HepG2 (cell line): ENCODE data around the gene ABHD10. TPM values are rescaled to one million over a fixed set of nuclear protein-coding genes. Genes with fewer than 3 reads are reported as not detected.

ENCODE experiments used
- ATAC-seq: fragments of 200-7000 bp; cut with Tn5 transposase; 3 replicates; pipeline ENCODE4 v1.9.1; 2020; ENCODE audit warnings: mild to moderate bottlenecking, moderate library complexity
- BruUV-seq: library from RNA; stranded (reverse); fragments of 400-500 nt; replicated peaks from 2 replicates; lab custom pipeline; 2021; lab: Mats Ljungman, UMichigan
- CTCF ChIA-PET: fragments of 300-600 bp; formaldehyde crosslinking; extraction: SDS; loops from one replicate; lab custom pipeline; 2021; ENCODE audit warnings: low total read pairs, inconsistent platforms, low intra/inter-chr PET ratio; lab: Yijun Ruan, JAX
- POLR2A ChIA-PET: fragments of 350-600 bp; sonication (Branson Sonifier 250); formaldehyde crosslinking; loops from one replicate; lab custom pipeline; 2020; ENCODE audit warnings: antibody characterized with exemption, inconsistent platforms; lab: Yijun Ruan, JAX
- DNase-seq: peaks from one replicate; pipeline ENCODE4 v3.0.0-alpha.2; 2015; ENCODE audit warnings: low spot score
- FAIRE-seq: peaks from 3 replicates; lab custom pipeline; 2011; peaks lifted over from hg19 to GRCh38; lab: Jason Lieb, UNC
- H2AFZ ChIP-seq: one replicate; pipeline ENCODE4 v1.6.1; 2011; ENCODE audit warnings: low read length, inconsistent platforms
- H3K27ac ChIP-seq: fragments of 300-600 bp; 3 replicates; pipeline ENCODE4 v1.8.0; 2011; ENCODE audit warnings: mixed run types, mild to moderate bottlenecking, mixed read lengths, low read length, inconsistent platforms; ENCODE audit not compliant: insufficient read depth; ENCODE audit errors: extremely low read length
- H3K27me3 ChIP-seq, 2 experiments: fragments of 200-600 bp in 1 of 2; 2 replicates in 1 of 2; 3 replicates in 1 of 2; pipeline versions ENCODE4 v1.6.0 to v1.8.0; 2011; ENCODE audit warnings: low read length in 2 of 2, mild to moderate bottlenecking in 2 of 2, moderate library complexity in 2 of 2, inconsistent platforms in 1 of 2; ENCODE audit not compliant: insufficient read depth in 2 of 2, control insufficient read depth in 1 of 2
- H3K36me3 ChIP-seq, 2 experiments: fragments of 200-600 bp in 1 of 2; replicated peaks in 1 of 2; 2 replicates in 1 of 2; 3 replicates in 1 of 2; pipeline versions ENCODE4 v1.5.1 to v1.8.0; 2011; ENCODE audit warnings: low read length in 2 of 2, inconsistent platforms in 1 of 2; ENCODE audit not compliant: insufficient read depth in 2 of 2, control insufficient read depth in 1 of 2
- H3K4me1 ChIP-seq: 2 replicates; pipeline ENCODE4 v1.5.1; 2012; ENCODE audit warnings: low read length, inconsistent platforms; ENCODE audit not compliant: insufficient read depth
- H3K4me2 ChIP-seq: 2 replicates; pipeline ENCODE4 v1.6.0; 2011; ENCODE audit warnings: low read depth, low read length, inconsistent platforms
- H3K4me3 ChIP-seq, 3 experiments: fragments of 200-600 bp in 1 of 3; sonication (generic), shearing (Covaris generic) in 1 of 3; replicated peaks in 1 of 3; 2 replicates each; pipeline ENCODE4 v1.5.1; 2011 to 2016; ENCODE audit warnings: low read length in 3 of 3, inconsistent platforms in 2 of 3, low read depth in 2 of 3, mild to moderate bottlenecking in 2 of 3, control low read depth in 1 of 3, mixed read lengths in 1 of 3; ENCODE audit not compliant: insufficient read depth in 1 of 3
- H3K79me2 ChIP-seq: one replicate; pipeline ENCODE4 v1.6.1; 2011; ENCODE audit warnings: low read length, inconsistent platforms; ENCODE audit not compliant: insufficient read depth
- H3K9ac ChIP-seq: 2 replicates; pipeline ENCODE4 v1.6.0; 2011; ENCODE audit warnings: mild to moderate bottlenecking, low read depth, low read length, inconsistent platforms; ENCODE audit not compliant: insufficient read depth
- H3K9me3 ChIP-seq: 2 replicates; pipeline ENCODE4 v1.5.1; 2012; ENCODE audit warnings: mild to moderate bottlenecking, low read length
- H4K20me1 ChIP-seq: 2 replicates; pipeline ENCODE4 v1.6.0; 2011; ENCODE audit warnings: inconsistent platforms, mild to moderate bottlenecking, low read length, moderate library complexity; ENCODE audit not compliant: insufficient read depth
- AGO2 ChIP-seq: fragments of 200-400 bp; formaldehyde crosslinking; optimal IDR thresholded peaks from 2 replicates; pipeline ENCODE3; 2017; ENCODE audit warnings: mild to moderate bottlenecking, low read depth, low read length, moderate library complexity
- ELF3 ChIP-seq: IDR thresholded peaks from 2 replicates; pipeline ENCODE4 v1.6.1; 2016; ENCODE audit warnings: missing genetic modification reagents, missing compliant biosample characterization
- KAT7 ChIP-seq: IDR thresholded peaks from 2 replicates; pipeline ENCODE4 v1.6.1; 2018; ENCODE audit warnings: borderline replicate concordance, missing compliant biosample characterization
- SRSF4 ChIP-seq: fragments of 200-400 bp; formaldehyde crosslinking; IDR thresholded peaks from one replicate; pipeline ENCODE4 v1.6.1; 2018; ENCODE audit warnings: mild to moderate bottlenecking, low read depth, low read length, moderate library complexity; ENCODE audit not compliant: poor library complexity, severe bottlenecking
- ZNF12 ChIP-seq: sonication (generic); formaldehyde crosslinking; IDR thresholded peaks from 2 replicates; pipeline ENCODE4 v1.5.0; 2020; ENCODE audit warnings: missing genetic modification reagents
- ZNF382 ChIP-seq: sonication (generic); formaldehyde crosslinking; IDR thresholded peaks from 2 replicates; pipeline ENCODE4 v1.5.0; 2020; ENCODE audit warnings: missing genetic modification reagents, mild to moderate bottlenecking, borderline replicate concordance
- ZNF430 ChIP-seq: sonication (generic); formaldehyde crosslinking; IDR thresholded peaks from 2 replicates; pipeline ENCODE4 v1.9.0; 2021; ENCODE audit warnings: mild to moderate bottlenecking, missing genetic modification reagents
- ZNF441 ChIP-seq: sonication (generic); formaldehyde crosslinking; IDR thresholded peaks from 2 replicates; pipeline ENCODE4 v1.7.0; 2021; ENCODE audit warnings: missing genetic modification reagents, borderline replicate concordance
- ZNF460 ChIP-seq: sonication (generic); formaldehyde crosslinking; IDR thresholded peaks from 2 replicates; pipeline ENCODE4 v1.5.1; 2020; ENCODE audit warnings: missing genetic modification reagents, mild to moderate bottlenecking, borderline replicate concordance
- ZNF629 ChIP-seq: sonication (generic); formaldehyde crosslinking; conservative IDR thresholded peaks from 2 replicates; pipeline ENCODE4 v1.5.0; 2020; ENCODE audit warnings: missing genetic modification reagents
- ZNF772 ChIP-seq: sonication (generic); formaldehyde crosslinking; IDR thresholded peaks from 2 replicates; pipeline ENCODE4 v1.5.0; 2020; ENCODE audit warnings: mild to moderate bottlenecking, missing genetic modification reagents
- WGBS: methylation state at CpG from one replicate; pipeline ENCODE4 v1.1.6; 2017; ENCODE audit warnings: low lambda C conversion rate; 5-methylcytosine and 5-hydroxymethylcytosine counted together
- in situ Hi-C: cut with HindIII; loops from 2 replicates; pipeline ENCODE4 v1.10.0; 2017; ENCODE audit warnings: low pct_unique_long_range_greater_than_20kb; ENCODE audit not compliant: extremely low pct_ligation_motif_present
- intact Hi-C: fragments of 100-400 bp; cut with micrococcal nuclease; formaldehyde crosslinking; loops from one replicate; pipeline ENCODE4 v1.10.0; 2022; ENCODE audit not compliant: unreplicated experiment
- polyA plus RNA-seq, 8 experiments: library from polyadenylated mRNA; depleted of rRNA in 3 of 8; stranded (reverse) in 7 of 8; unstranded in 1 of 8; fragments of >200 nt; fragmentation: Illumina TruSeq in 4 of 8; extraction: Trizol in 4 of 8; gene quantifications; 2 replicates each; pipeline versions ENCODE4 v1.2.1 to v1.2.3, GENCODE V29; 2011 to 2016; ENCODE audit warnings: low read depth in 4 of 8, missing spikeins in 1 of 8, mixed read lengths in 1 of 8; ENCODE audit not compliant: insufficient read depth in 1 of 8
- total RNA-seq, 5 experiments: library from RNA; depleted of rRNA; stranded (reverse); fragments of >200 nt; fragmentation: Illumina TruSeq; extraction: Trizol; gene quantifications; 2 replicates each; pipeline ENCODE4 v1.2.3, GENCODE V29; 2016; ENCODE audit warnings: low read depth in 1 of 5
- TF ChIP-seq, protein P1 (sequence below): sonication (generic); formaldehyde crosslinking; IDR thresholded peaks from 2 replicates; pipeline ENCODE4 v1.4.0; 2020; ENCODE audit warnings: mild to moderate bottlenecking, missing genetic modification reagents
- TF ChIP-seq, protein P2 (sequence below): IDR thresholded peaks from 2 replicates; pipeline ENCODE4 v1.6.1; 2016; ENCODE audit warnings: missing biosample characterization, missing genetic modification reagents, low read depth
- TF ChIP-seq, protein P3 (sequence below): sonication (generic); formaldehyde crosslinking; IDR thresholded peaks from 2 replicates; pipeline ENCODE4 v1.4.0; 2020; ENCODE audit warnings: missing genetic modification reagents
- TF ChIP-seq, protein P4 (sequence below): sonication (generic); formaldehyde crosslinking; IDR thresholded peaks from 2 replicates; pipeline ENCODE4 v1.4.0; 2020; ENCODE audit warnings: missing genetic modification reagents

The ABHD10 gene
- total and polyA plus RNA-seq, 2 of the 13 experiments (the other 11 are each of a cell fraction or from before 2014, with no cell fraction given): 22.8 to 50.2 TPM

DNA sequence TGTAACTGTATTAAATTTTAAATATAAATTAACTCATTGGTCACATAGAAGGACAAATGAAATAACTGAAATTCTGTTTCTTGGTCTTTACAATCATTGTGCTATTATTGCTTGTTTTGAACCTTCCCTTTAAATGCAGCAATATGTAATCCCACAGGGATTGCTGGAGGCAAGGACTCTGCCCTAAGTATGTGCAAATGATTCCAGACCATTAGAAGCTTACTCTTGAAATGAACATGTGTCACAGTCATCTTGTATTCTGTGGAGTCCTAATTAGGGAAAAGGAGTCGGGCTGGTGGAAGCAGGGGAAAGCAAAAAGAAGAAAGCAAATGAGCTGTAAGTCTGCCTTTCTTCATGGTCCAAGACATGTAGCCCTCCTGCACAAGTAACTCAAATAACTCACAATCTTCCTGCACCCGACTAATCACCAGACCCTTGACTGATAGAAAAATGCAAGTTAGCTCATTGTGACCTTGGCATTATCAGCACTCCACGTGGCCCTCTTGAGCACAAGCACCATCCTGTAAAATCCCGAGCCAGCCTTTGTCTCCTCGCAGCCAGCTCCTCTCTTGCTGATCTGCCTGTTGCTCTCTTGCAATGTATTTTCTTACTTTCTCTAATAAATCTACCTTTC is 53.4 kb downstream of the ABHD10 start:
- H2AFZ ChIP-seq: no peak overlapping the region
- in situ Hi-C loops: no loop called here
- no peaks in the 10 kb centered on the region for H4K20me1 ChIP-seq
- peaks cover 3 to 4% of the 10 kb centered on the region in 2 experiments; a peak in 2 of 5 replicates for H3K27me3 ChIP-seq
- no peak overlapping the region for H3K4me2 ChIP-seq
- H3K36me3 ChIP-seq: no peaks in the 10 kb centered on the region
- no peaks in the 10 kb centered on the region for H3K4me1 ChIP-seq
- POLR2A ChIA-PET: no interaction called here
- no peak overlapping the region for H3K9ac ChIP-seq
- FAIRE-seq: no peak
- H3K4me3 ChIP-seq: no peak overlapping the region
- H3K27ac ChIP-seq: no peak overlapping the region
- H3K9me3 ChIP-seq: no peaks in the 10 kb centered on the region
- WGBS: 12% methylated on average over 5 of the region's 5 CpGs
- intact Hi-C loops: no loop called here
- ATAC-seq: no peak
- no peaks in the 10 kb centered on the region for H3K79me2 ChIP-seq
- no peak for DNase-seq
- CTCF ChIA-PET: no interaction called here
- no TSS peak for BruUV-seq
- TF ChIP-seq ZNF460 (CRISPR knock-in tag) (no peak), ZNF629 (no peak), ZNF12 (CRISPR knock-in tag) (no peak), ZNF441 (CRISPR knock-in tag) (no peak), ZNF772 (no peak), AGO2 (no peak), SRSF4 (no peak), ZNF430 (CRISPR knock-in tag) (no peak), ELF3 (CRISPR knock-in tag) (no peak), ZNF382 (no peak), KAT7 (CRISPR knock-in tag) (no peak)
- TF ChIP-seq, protein P1, sequence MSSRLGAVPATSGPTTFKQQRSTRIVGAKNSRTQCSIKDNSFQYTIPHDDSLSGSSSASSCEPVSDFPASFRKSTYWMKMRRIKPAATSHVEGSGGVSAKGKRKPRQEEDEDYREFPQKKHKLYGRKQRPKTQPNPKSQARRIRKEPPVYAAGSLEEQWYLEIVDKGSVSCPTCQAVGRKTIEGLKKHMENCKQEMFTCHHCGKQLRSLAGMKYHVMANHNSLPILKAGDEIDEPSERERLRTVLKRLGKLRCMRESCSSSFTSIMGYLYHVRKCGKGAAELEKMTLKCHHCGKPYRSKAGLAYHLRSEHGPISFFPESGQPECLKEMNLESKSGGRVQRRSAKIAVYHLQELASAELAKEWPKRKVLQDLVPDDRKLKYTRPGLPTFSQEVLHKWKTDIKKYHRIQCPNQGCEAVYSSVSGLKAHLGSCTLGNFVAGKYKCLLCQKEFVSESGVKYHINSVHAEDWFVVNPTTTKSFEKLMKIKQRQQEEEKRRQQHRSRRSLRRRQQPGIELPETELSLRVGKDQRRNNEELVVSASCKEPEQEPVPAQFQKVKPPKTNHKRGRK (CRISPR knock-in tag): no peak
- TF ChIP-seq, protein P2, sequence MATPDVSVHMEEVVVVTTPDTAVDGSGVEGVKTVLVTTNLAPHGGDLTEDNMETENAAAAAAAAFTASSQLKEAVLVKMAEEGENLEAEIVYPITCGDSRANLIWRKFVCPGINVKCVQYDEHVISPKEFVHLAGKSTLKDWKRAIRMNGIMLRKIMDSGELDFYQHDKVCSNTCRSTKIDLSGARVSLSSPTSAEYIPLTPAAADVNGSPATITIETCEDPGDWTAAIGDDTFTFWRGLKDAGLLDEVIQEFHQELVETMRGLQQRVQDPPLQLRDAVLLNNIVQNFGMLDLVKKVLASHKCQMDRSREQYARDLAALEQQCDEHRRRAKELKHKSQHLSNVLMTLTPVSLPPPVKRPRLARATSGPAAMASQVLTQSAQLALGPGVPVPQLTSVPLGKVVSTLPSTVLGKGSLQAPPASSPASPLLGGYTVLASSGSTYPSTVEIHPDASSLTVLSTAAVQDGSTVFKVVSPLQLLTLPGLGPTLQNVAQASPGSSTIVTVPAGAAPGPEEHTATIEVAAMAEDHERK: no peak
- TF ChIP-seq, protein P3, sequence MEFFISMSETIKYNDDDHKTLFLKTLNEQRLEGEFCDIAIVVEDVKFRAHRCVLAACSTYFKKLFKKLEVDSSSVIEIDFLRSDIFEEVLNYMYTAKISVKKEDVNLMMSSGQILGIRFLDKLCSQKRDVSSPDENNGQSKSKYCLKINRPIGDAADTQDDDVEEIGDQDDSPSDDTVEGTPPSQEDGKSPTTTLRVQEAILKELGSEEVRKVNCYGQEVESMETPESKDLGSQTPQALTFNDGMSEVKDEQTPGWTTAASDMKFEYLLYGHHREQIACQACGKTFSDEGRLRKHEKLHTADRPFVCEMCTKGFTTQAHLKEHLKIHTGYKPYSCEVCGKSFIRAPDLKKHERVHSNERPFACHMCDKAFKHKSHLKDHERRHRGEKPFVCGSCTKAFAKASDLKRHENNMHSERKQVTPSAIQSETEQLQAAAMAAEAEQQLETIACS (CRISPR knock-in tag): no peak
- TF ChIP-seq, protein P4, sequence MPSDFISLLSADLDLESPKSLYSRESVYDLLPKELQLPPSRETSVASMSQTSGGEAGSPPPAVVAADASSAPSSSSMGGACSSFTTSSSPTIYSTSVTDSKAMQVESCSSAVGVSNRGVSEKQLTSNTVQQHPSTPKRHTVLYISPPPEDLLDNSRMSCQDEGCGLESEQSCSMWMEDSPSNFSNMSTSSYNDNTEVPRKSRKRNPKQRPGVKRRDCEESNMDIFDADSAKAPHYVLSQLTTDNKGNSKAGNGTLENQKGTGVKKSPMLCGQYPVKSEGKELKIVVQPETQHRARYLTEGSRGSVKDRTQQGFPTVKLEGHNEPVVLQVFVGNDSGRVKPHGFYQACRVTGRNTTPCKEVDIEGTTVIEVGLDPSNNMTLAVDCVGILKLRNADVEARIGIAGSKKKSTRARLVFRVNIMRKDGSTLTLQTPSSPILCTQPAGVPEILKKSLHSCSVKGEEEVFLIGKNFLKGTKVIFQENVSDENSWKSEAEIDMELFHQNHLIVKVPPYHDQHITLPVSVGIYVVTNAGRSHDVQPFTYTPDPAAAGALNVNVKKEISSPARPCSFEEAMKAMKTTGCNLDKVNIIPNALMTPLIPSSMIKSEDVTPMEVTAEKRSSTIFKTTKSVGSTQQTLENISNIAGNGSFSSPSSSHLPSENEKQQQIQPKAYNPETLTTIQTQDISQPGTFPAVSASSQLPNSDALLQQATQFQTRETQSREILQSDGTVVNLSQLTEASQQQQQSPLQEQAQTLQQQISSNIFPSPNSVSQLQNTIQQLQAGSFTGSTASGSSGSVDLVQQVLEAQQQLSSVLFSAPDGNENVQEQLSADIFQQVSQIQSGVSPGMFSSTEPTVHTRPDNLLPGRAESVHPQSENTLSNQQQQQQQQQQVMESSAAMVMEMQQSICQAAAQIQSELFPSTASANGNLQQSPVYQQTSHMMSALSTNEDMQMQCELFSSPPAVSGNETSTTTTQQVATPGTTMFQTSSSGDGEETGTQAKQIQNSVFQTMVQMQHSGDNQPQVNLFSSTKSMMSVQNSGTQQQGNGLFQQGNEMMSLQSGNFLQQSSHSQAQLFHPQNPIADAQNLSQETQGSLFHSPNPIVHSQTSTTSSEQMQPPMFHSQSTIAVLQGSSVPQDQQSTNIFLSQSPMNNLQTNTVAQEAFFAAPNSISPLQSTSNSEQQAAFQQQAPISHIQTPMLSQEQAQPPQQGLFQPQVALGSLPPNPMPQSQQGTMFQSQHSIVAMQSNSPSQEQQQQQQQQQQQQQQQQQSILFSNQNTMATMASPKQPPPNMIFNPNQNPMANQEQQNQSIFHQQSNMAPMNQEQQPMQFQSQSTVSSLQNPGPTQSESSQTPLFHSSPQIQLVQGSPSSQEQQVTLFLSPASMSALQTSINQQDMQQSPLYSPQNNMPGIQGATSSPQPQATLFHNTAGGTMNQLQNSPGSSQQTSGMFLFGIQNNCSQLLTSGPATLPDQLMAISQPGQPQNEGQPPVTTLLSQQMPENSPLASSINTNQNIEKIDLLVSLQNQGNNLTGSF (CRISPR knock-in tag): no peak
